NCI-H526 (cell line): ENCODE measurements around the gene B4GALNT3.

Source experiments
- DNase-seq, 2 experiments: peaks; one replicate each; lab custom pipeline; 2025; lab: John Stamatoyannopoulos, UW

B4GALNT3 gene

GRCh38 chr12:559208-559905, 99.6 kb downstream of the B4GALNT3 start:
- DNase-seq, result no peak

DNA sequence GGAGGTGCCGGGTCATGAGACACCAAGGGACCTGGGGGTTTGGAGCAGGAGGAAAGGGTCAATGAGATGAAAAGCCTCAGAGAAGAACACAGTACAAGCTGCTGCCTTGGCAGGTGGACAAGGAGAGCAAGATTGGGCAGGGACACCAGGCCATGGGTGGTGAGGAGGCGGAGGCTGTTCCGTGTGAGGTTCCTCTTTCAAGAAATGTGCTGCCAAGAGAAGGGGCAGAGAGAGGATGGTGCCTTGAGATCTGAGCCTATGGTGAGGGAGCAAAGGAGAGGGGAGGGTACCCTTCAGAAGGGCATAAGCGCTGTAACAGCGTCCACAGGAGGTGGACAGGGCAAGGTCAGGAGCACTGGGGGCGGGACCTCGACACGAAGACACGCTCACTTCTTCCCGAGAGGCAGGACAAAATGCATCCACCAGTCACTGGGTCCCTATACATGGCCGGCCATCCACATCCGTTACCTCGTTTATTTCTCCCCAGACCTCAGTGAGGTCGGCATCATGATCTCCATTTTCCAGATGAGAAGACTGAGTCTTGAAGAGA, 100.2 kb downstream of the B4GALNT3 start:
- no peak for DNase-seq

DNA sequence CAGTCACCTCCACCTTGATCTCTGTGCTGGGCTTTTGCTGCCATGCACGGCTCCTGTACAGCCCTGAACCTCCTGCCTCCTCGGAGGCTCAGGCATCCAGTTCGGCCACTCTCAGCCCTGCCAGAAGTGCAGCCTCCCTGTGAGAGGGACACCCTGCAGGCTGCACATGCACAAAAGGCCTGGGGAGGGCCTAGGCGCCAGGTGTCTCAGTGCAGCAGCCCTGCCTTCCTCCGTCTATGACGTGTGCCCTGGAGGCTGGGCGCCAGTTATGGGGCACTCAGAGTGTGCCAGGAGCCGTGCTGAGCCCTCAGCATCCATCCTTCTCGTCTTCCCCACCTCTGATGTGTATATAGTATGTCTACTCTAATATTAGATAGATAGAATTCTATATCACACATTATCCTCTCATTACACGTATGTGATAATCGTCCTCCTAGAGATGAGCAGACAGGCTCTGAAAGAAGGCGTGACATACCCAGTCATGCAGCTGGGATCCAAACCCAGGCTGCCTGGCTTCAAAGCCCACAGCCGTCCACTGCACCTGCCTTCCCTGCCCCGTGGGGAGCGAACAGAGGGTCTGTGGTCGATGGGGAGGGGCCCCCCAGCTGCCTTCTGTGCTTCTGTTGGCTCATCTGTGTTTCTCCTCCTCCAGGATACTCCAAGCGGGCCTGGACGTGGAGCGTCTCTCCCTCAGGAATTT, 101.1 kb downstream of the B4GALNT3 start:
- no peak for DNase-seq

DNA sequence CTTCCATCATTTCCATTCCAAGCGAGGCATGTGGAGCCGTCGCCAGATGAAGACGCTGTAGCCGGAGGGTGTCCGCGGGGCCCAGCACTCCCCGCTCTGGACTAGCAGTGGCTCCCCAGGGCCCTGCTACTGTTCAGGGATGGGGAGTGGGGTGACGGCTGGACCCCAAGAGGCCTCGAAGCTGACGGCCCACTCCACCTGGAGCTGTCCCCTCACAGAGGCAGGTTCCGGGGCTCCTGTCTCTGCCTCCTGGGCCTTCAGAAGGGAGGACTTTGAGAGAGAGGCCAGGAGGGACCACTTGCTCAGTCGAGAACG, 101.6 kb downstream of the B4GALNT3 start:
- DNase-seq, result no peak

DNA sequence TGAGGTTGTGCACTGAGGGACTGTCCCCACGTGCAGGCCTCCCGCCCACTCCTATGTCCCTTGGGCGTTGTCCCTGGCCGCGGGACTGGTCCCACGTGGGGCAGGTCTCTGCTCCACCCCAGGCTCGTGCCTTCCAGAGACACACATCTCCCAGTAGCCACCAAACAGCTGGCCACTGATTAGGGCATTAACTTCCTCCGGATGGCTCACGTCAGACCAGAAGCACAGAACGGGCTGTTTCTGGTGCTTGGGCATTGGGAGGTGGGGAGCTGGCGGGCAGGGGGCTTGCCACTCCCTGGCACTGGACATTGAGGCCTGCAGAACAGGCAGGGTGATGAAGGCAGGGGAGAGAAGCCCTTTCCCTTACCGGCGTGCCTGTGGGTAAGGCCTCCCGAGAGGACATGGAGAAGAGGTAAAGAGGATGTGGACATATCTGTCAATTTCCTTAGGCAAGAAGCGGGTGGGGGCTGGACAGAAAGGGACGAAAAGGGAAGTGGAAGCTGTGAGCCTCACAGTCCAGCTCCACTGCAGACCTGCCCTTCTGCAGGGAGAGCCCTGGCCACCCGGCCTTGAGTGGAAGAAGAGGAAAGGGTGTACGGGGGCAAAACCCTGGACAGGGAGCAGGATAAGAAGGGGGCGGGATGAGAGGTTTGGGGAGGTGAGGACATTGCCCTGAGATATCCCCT, 102.3 kb downstream of the B4GALNT3 start:
- DNase-seq, result no peak

- DNase-seq, result no peak
These were observed 102.9 kb downstream of the B4GALNT3 start for GRCh38 chr12:562634-563033.

- DNase-seq, result no peak
These were observed 103.6 kb downstream of the B4GALNT3 start for GRCh38 chr12:563250-563781.

DNA sequence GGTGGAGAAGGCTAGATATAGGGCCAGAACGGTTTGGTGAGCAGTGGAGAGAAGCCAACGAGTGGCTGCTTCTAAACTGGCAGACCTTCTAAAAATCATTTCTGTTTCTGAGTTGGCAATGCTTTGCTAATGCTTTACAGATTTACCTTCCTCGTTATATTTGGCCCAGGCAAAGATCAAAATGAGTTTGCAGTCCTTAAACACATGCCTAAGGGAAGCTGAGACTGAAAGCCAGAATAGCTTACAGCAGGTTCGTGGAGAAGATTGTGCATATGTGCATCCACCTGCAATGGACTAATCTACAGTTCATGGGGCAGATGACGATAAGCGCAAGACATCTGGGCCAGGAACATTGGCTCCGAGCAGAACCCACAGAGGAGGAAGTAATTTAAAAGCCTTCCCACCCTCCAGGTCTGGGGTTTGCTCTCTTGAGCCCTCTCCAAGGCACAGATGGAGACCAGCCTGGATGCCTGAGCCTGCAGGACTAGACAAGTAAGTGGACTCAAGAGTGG, 104.1 kb downstream of the B4GALNT3 start:
- DNase-seq, result no peak

GRCh38 chr12:565161-565560, 105.4 kb downstream of the B4GALNT3 start:
- no peak for DNase-seq

- no peak for DNase-seq
These were observed 105.9 kb downstream of the B4GALNT3 start for GRCh38 chr12:565589-566105.

DNA sequence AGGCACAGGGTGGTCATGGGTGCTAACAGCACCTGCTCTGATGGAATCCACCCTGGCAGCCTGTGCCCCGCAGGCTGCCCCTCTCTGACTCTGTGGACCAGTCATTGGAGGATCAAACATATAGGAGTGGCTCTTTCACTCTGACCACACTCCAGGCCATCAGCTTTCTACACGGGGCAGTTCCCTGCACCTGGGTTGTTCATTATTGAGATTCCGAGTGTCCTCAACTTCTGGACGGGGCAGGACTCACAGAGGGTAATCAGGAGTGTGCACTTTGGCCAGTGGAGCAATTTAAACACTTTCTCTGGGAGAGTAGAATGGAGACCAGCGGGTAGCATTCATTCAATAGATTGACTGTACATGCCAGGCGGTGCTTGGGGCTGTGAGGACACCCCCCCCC, 108.7 kb downstream of the B4GALNT3 start:
- no peak for DNase-seq

- no peak for DNase-seq
These were observed 109.4 kb downstream of the B4GALNT3 start for GRCh38 chr12:569091-569676.

- peak; percentile 17 to 91 for DNase-seq
These were observed 110.2 kb downstream of the B4GALNT3 start for GRCh38 chr12:569803-570434.

- DNase-seq, result no peak
These were observed 110.7 kb downstream of the B4GALNT3 start for GRCh38 chr12:570435-570920.

DNA sequence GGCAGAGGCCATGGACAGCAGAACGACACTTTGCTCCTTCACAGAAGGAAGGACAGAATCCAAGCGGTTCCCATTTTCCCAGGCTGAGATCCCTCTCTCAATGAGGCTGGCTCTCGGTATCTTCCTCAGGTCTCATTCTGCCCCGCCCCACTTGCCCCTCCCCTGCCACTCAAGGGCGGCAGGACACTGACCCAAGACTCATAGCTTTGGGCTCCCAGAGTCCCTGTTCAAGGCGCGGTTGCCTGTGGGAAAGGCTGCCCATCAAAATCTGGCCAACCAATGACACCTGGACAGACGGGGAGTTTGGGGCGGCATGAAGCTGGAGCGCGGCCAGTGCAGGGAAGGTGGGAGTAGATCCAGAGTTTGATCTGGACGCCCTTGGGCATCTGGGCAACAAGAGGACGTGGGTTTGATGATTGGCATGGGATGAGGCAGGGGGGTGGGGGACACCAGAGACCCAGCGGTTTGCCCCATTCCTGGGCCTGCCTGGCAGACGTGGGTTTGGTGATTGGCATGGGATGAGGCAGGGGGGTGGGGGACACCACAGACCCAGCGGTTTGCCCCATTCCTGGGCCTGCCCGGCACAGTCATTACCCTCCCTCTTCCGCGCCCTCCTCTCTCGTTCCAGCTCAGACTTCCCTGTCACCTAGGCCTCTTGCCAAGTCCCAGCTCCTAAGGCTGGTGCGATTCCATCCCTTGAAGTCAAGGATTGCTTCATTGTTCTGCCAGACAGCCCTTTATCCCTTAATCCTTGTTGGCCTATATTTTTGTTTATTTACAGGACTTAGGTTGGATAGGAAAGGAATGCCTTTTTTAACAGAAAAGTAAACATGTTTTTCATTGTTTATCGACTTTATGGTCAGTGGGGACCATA, 111.4 kb downstream of the B4GALNT3 start:
- no peak for DNase-seq

GRCh38 chr12:571795-572531, 112.2 kb downstream of the B4GALNT3 start:
- DNase-seq, result no peak

DNA sequence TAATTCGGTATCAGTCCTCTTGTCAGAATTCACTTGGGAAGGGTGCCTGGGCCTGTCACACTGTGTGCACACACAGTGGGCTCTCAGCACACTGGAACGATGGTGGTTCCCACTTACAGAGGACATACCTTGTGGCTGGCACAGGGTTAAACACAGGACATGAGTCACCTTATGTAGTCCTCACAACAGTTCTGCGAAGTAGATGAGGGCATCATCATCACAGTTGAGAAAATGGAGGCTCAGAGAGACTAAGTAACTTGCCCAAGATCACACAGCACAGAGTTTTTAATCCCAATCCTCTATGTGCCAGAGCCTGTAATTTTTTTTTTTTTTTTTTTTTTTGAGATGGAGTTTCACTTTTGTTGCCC, 112.8 kb downstream of the B4GALNT3 start:
- no peak for DNase-seq

DNA sequence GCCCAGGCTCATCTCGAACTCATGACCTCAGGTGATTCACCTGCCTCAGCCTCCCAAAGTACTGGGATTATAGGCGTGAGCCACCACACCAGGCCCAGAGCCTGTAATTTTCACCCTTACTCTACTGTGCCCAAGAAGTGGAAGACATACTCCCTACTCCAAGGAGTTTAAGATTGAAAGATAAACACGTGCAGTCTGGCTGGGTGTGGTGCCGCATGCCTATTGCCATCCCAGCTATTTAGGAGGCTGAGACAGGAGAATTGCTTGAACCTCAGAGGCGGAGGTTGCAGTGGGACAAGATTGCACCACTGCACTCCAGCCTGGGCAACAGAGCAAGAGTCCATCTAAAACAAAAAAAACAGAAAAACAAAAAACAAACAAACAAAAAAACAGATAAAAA, 113.5 kb downstream of the B4GALNT3 start:
- no peak for DNase-seq

DNA sequence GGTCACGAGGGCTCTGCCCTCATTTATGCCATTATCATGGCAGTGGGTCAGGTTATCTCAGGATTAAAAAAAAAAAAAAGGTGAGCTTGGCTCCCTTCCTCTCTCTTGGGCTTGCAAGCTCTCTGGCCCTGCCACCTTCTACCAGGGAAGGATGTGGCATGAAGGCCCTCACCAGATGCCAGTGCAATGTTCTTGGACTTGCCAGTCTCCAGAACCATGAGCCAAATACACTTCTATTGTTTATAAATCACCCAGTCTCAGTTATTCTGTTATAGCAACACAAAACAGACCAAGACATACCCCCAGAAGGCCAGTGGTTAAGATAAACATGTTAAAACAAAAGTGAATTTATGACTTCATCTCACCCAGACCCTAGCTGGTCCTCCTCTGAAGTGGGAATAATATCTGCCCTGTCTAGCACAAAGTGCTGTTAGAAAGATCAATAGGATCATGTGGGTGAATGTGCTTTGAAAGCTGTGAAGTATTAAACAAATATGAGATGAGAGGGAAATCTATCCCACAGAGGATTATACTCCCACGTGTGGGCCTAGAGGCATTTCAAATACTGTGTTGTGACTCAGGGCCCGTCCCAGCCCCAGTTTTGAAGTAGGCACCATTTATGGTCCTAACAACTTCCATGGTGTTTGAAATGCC, 114.9 kb downstream of the B4GALNT3 start:
- no peak for DNase-seq
